ENCODE data around the gene METTL25B. TPM values are rescaled to one million over a fixed set of nuclear protein-coding genes. Genes with fewer than 3 reads are reported as not detected.

Gene METTL25B
- total RNA-seq, 4 donors from 2014 or later, result 37.4 to 40.8 (median 39.0) TPM

GRCh38 chr1:156740237-156740740 lies 12.0 kb downstream of the METTL25B start:
- Histone ChIP-seq H3K4me1 (peaks cover 11 to 22% (median 12%) of the 10 kb centered on the region in 4 donors), H3K27me3 (no peaks in the 10 kb centered on the region), H3K9me3 (no peaks in the 10 kb centered on the region), H3K36me3 (peaks cover 0 to 17% (median 4%) of the 10 kb centered on the region in 4 donors), H3K27ac (peak overlapping the region; percentile 76 to 89 (median 85)), H3K4me3 (peak overlapping the region; percentile 24 to 90 (median 61))
- TF ChIP-seq EP300 (IDR thresholded peaks at IDR 0.05; ENCODE audit: low read depth) (no peak), POLR2A (IDR thresholded peaks at IDR 0.05) (no peak)
- no peak for DNase-seq
- 10 to 34% methylated on average over 2 to 7 of the region's 7 CpGs for WGBS, 2 donors (ENCODE audit: low coverage in 1 of 2)
- in situ Hi-C loops (cut with MboI; ENCODE audit: low pct_ligation_motif_present in 1 of 4, low pct_unique_long_range_greater_than_20kb in 1 of 4, low sequenced_read_pairs in 3 of 4), result no loop called here
- intact Hi-C loops (cut with DNase I; ENCODE audit: low total_unique reads), result no loop called here

DNA sequence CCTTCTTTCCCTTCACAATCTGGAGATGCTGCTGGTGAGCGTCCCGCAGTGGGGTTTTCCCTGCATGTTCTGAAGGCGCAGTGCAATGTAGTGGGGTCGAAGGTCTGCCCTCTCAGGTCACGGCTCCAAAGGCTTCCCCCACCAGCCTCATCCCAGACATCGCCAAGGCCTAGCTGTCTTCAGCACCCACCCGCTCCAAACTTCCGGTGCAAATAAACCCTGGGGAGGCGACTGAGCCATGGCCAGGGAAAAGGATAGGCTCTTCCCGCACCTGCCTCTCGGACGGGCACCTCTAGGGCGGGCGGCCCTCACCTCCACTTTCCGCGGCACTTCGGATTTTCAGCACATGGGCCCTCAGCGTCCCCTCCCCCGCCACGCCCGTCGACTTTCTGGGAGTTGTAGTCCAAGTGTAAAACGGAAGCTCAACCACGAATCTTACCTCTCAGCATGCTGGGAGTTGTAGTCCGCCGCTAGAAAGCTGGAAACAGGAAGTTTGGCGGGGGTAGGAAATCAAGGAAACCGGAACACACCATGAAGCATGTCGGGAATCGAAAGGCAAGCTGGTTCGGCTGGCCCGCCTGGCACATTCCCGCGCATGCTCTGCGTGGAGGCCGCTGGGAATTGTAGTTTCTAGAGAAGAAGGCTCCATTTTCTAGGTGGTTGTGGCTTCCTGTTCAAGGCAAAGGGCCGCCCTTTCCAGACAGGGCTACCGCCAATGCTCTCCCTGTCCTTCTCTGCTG lies 12.6 kb downstream of the METTL25B start, which contains the start of gene MRPL24:
Gene MRPL24, minus strand, starts transcription at position 348 of the 740 bp plus-strand sequence. CDS start 2,384 bp downstream, outside the sequence.
- Histone ChIP-seq H3K4me1 (peaks cover 12 to 27% (median 15%) of the 10 kb centered on the region in 4 donors), H3K4me3 (peak within 1 kb of the TSS; percentile 24 to 90 (median 61)), H3K27ac (peak within 1 kb of the TSS; percentile 76 to 89 (median 85)), H3K36me3 (peaks cover 0 to 17% (median 4%) of the 10 kb centered on the region in 4 donors), H3K27me3 (no peaks in the 10 kb centered on the region), H3K9me3 (no peaks in the 10 kb centered on the region)
- in situ Hi-C loops (cut with MboI; ENCODE audit: low pct_ligation_motif_present in 1 of 4, low pct_unique_long_range_greater_than_20kb in 1 of 4, low sequenced_read_pairs in 3 of 4), result no loop called here
- WGBS, 2 donors (ENCODE audit: low coverage in 1 of 2), result 0% methylated on average over 37 of the region's 38 CpGs; no CpG with 5 or more reads in 1 of the 2 donors
- intact Hi-C loops (cut with DNase I; ENCODE audit: low total_unique reads), result no loop called here
- TF ChIP-seq, protein P1, sequence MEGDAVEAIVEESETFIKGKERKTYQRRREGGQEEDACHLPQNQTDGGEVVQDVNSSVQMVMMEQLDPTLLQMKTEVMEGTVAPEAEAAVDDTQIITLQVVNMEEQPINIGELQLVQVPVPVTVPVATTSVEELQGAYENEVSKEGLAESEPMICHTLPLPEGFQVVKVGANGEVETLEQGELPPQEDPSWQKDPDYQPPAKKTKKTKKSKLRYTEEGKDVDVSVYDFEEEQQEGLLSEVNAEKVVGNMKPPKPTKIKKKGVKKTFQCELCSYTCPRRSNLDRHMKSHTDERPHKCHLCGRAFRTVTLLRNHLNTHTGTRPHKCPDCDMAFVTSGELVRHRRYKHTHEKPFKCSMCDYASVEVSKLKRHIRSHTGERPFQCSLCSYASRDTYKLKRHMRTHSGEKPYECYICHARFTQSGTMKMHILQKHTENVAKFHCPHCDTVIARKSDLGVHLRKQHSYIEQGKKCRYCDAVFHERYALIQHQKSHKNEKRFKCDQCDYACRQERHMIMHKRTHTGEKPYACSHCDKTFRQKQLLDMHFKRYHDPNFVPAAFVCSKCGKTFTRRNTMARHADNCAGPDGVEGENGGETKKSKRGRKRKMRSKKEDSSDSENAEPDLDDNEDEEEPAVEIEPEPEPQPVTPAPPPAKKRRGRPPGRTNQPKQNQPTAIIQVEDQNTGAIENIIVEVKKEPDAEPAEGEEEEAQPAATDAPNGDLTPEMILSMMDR (IDR thresholded peaks at IDR 0.05), result no peak
- TF ChIP-seq POLR2A (IDR thresholded peaks at IDR 0.05), result peak; percentile 46
- no peak for TF ChIP-seq EP300 (IDR thresholded peaks at IDR 0.05; ENCODE audit: low read depth)
- TF ChIP-seq POLR2AphosphoS5 (IDR thresholded peaks at IDR 0.05), result peak; percentile 72 to 87 (median 74)
- peak; percentile 98 for DNase-seq

DNA sequence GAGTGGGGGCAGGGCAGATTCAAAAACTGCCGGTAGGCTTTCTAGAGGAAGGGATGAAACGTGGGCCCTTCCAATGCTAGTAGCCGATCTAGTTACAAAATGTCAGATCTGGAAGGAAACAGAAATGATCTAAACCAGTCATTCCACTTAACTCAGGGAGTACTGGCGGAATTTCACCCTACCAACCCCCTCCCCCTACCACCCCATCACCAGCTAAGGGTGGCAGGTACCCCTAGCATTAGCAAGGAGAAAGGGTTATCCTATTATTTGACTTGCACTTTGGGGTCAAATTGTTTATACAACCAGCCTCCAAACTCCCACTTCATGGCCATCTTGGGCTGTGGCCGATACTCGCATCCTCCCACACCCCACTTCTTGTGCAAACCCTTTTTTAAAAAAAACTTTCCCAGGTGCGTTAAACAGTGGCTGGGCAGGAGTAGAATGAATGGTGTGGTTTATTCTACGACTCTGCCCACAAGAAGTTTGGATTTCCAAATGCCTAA lies 13.3 kb downstream of the METTL25B start:
- WGBS, 2 donors (ENCODE audit: low coverage in 1 of 2), result 44 to 46% methylated on average over 4 to 8 of the region's 8 CpGs
- in situ Hi-C loops (cut with MboI; ENCODE audit: low pct_ligation_motif_present in 1 of 4, low pct_unique_long_range_greater_than_20kb in 1 of 4, low sequenced_read_pairs in 3 of 4) (no loop called here), intact Hi-C loops (cut with DNase I; ENCODE audit: low total_unique reads) (no loop called here)
- Histone ChIP-seq H3K9me3 (no peaks in the 10 kb centered on the region), H3K36me3 (peaks cover 0 to 15% (median 4%) of the 10 kb centered on the region in 4 donors), H3K27me3 (no peaks in the 10 kb centered on the region), H3K27ac (peak overlapping the region; percentile 76 to 89 (median 84)), H3K4me3 (peak overlapping the region in 2 of 4 donors; percentile 1 to 90), H3K4me1 (peaks cover 17 to 33% (median 21%) of the 10 kb centered on the region in 4 donors)
- TF ChIP-seq, protein P1 (IDR thresholded peaks at IDR 0.05), result no peak
- TF ChIP-seq EP300 (IDR thresholded peaks at IDR 0.05; ENCODE audit: low read depth) (no peak), POLR2AphosphoS5 (IDR thresholded peaks at IDR 0.05) (no peak), POLR2A (IDR thresholded peaks at IDR 0.05) (no peak)
- DNase-seq, result no peak

GRCh38 chr1:156742017-156742416 lies 13.7 kb downstream of the METTL25B start:
- in situ Hi-C loops (cut with MboI; ENCODE audit: low pct_ligation_motif_present in 1 of 4, low pct_unique_long_range_greater_than_20kb in 1 of 4, low sequenced_read_pairs in 3 of 4), result no loop called here
- no peak for TF ChIP-seq EP300 (IDR thresholded peaks at IDR 0.05; ENCODE audit: low read depth)
- TF ChIP-seq, protein P1 (IDR thresholded peaks at IDR 0.05), result no peak
- no peak for DNase-seq
- intact Hi-C loops (cut with DNase I; ENCODE audit: low total_unique reads), result no loop called here
- Histone ChIP-seq H3K27ac (peak overlapping the region; percentile 76 to 89 (median 84)), H3K4me1 (peaks cover 17 to 37% (median 25%) of the 10 kb centered on the region in 4 donors), H3K27me3 (no peaks in the 10 kb centered on the region), H3K4me3 (no peak overlapping the region), H3K36me3 (peaks cover 0 to 10% (median 4%) of the 10 kb centered on the region in 4 donors), H3K9me3 (no peaks in the 10 kb centered on the region)
- 75% methylated on average over 3 of the region's 3 CpGs; no CpG with 5 or more reads in 1 of the 2 donors for WGBS, 2 donors (ENCODE audit: low coverage in 1 of 2)

Data from transverse colon (tissue), 4 donors.